ENCODE data around the gene CANX.
A peak's percentile ranks its signal among the peaks of the same experiment; 100 is the strongest.

Gene CANX

DNA sequence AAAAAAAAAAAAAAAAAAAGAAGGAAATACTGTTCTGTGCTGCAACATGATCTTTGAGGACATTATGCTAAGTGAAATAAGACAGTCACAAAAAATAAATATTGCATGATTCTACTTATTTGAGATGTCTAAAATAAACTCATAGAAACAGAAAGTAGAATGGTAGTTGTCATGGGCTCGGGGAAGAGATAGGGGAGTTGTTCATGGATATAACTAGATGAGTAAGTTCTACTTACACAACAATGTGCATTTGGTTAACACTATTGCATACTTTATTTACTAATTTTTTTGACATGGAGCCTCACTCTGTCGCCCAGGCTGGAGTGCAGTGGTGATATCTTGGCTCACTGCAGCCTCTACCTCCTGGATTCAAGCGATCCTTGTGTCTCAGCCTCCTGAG is 49.0 kb downstream of the CANX start:
- H3K27ac ChIP-seq, result no peak overlapping the region
- DNase-seq (ENCODE audit: low read depth, low spot score), result no peak

DNA sequence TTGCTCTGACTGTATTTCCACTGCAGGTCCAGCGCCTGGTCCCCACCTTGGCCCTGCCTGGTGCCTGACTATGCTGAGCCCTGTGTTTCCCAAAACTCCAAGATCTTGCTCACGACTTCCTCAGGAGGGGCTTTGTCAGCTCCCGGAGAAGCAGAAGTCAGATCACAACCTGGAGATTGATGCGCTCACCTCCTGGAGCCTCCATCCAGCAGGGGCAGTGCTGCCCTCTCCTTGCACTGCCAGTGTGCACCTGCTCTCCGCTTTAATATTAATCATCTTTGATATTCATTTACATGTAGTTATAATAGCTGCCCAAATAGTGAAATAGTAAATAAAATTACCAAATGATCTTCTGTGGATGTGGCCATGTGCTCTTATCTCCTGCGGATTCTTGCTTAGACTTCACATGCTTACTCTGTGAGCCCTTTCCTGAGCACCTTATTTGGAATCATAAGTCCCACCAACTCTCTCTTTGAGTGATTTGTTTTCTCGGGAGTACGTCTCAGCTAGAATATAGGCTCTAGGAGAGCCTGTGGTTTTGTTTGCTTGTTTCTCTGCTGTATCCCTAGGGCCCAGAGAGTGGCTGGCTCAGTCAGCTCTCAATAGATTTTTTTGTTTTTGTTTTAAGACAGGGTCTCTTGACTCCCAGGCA is 51.2 kb downstream of the CANX start:
- no peak overlapping the region for H3K27ac ChIP-seq
- DNase-seq (ENCODE audit: low read depth, low spot score), result no peak

DNA sequence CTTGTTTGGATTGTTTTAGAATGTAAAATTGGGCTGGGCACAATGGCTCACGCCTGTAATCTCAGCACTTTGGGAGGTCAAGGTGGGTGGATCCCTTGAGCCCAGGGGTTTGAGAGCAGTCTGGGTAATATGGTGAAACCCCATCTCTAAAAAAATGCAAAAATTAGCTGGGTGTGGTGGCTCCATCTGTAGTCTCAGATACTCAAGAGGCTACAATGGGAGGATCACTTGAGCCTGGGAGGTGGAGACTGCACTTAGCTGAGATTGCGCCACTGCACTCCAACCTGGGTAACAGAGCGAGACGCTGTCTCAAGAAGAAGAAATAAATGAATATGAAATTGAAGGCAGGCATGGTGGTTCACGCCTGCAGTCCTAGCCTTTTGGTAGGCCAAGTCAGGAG is 55.2 kb downstream of the CANX start:
- H3K27ac ChIP-seq, result no peak overlapping the region
- no peak for DNase-seq (ENCODE audit: low read depth, low spot score)

DNA sequence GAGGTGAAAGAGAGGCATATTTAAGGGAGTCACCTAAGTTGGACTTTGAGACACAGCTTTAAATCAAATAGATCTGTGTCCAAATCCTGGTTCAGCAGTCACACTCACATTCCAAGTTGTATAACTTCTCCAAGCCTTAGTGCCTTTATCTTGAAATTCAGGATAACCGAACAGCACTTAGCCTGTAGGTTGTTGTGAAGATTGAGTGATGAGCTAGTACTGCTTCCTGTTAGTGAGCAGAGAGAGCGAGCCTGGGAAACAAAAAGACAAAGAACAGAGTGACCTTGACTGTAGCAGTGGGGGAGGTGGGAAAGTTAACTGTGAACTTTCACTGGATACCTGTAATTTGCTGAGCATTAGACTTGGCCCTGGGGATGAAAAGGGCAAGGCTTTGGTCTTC is 56.3 kb downstream of the CANX start:
- H3K27ac ChIP-seq, result no peak overlapping the region
- no peak for DNase-seq (ENCODE audit: low read depth, low spot score)

DNA sequence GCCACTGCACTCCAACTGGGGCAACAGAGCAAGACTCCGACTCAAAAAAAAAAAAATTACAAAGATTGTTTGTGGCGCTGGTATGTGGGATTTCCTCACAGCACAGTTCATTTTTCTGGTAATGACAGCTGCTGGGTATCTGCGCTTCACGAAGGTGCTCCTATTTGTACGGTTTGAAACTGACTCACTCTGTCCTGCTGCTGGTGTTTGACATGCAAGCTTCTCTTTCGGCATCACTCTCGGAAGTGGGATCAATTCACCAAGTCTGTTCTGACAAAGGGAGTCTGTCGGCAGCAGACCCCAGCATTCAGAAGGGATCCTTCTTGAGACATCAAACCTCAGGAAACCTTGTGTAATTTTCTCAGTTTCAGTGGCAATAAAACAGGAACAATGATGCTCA is 60.2 kb downstream of the CANX start:
- no peak for DNase-seq (ENCODE audit: low read depth, low spot score)

DNA sequence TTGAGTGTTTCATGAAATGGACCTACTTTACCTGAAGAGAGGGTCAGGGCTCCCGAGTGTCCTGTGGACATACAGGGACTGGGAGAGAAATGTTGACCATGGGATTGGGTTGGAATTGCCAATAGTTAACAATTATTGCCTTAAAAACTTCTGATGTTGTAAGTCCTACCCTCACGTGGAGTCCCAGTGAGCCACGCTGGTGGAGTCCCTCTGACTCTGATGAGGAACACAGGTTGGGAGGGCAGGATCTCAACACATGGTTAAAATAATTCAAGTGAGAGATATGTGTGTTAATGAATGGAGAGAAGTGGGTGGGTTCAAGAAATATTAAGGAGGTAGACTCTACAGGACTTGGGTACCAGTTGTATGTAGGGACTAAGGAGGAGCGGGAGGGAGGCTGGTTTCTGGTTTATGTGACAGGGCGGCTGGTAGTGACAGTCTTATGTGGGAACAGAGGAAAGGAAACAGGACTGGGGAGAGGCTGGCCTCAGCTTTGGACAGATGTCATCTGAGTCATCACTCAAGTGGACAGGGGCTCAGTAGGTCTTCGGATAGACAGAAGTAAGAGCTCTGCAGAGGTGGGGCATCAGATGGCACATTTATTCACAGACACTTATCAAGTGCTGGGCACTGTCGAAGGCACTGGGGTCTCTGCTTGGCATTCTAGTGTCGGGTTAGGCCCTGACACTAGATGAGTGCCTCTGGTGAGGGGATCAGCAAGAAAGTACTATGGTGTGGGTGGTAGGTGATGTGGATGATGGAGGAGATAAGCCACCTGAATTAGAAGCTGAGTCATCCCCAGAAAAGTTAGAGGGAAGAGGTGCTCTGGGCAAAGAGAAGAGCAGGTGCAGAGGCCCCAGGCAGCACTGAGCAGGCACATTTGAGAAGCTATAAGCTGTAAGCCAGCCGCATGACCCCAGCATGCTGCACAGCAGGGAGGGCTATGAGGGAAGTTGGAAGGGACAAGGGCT is 61.1 kb downstream of the CANX start:
- no peak for DNase-seq (ENCODE audit: low read depth, low spot score)
- no peak overlapping the region for H3K27ac ChIP-seq

More for the DNA sequence above, 60.2 kb downstream of the CANX start:
- H3K27ac ChIP-seq, result no peak overlapping the region

DNA sequence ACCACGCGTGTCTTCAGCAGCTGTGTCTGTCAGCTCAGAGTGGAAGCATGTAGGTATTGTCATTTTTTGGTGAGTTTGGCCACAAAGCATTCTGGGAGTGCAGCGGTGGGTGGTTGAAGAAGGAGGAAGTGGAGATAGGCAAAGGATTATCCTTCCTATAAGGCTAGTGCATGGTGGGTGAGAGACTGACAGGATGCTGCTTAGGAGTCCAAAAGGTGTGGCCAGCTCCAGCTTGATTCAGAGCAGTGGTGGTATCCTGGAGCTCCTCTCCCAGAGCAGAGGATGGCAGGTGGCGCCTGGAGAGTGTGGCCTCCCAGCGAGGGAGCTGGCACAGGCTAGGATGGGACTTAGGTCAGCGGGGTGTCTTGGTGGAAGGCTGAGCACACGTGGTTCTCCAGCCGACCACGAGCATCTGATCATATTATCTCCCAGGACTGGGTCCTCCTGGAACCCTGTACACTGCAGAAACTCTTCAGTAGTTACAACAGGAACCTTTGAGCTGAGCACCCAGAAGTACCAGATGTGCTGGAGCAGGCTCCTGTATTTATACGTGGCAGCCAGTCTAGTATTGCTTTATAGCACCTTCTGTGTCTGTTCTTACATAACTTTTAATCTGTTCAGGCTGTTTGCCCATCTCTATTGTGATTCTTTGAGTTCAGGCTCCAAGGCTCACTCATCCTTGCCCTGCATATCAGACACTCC is 63.5 kb downstream of the CANX start:
- peak overlapping the region; percentile 54 for H3K27ac ChIP-seq
- DNase-seq (ENCODE audit: low read depth, low spot score), result no peak

DNA sequence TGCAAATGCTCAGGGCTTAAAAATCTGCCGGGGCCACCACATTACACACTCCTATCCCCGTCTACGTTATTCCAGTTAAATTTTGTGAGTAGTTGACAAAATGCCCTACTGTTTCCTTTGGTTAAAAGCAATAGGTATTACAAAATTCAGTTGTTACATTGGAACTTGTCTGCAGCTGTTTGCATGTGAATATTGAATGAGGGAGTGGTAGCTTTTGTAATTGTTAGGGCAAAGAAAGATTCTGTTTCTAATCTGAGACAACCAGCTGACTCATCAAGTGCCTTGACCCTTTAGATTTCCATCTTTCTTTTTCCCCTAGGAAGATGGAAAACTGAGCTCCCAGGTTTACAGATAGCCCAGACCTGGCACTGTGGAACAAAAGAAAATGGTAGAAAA is 64.0 kb downstream of the CANX start:
- peak overlapping the region; percentile 54 for H3K27ac ChIP-seq
- DNase-seq (ENCODE audit: low read depth, low spot score), result no peak

DNA sequence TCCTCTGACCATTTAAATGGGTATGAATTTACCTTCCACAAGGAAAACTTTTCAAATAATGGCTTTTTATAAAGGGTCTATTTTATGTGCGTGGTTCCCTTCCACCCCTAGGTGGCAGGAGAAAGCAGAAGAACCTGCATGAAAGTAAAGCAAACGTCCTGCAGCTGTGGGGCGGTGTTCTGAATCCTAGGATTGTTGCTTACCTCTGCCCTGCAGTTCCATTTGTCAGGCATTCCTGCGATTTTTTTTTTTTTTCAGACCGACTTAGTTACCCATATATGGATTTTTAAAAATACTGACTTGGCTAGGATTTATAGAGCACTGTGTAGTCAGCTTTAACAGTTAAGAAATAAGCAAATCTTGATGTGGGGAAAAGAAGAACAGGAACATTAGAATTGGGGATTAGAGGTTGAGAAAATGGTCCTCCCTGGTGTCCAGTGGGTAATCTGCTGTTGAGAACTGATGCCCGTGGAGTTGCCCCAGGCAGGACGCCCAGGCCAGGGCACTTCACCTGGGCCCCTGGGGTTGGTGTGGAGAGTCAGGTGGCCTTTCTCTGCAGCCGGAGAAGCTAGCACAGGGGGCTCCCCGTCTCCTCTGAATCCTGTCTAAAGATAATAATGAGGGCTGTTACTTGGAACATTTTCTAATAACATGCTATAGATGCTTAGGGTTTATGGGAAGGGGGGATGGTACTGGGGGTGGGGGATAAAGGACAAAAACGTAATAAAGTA is 64.6 kb downstream of the CANX start:
- H3K27ac ChIP-seq, result peak overlapping the region; percentile 54

DNA sequence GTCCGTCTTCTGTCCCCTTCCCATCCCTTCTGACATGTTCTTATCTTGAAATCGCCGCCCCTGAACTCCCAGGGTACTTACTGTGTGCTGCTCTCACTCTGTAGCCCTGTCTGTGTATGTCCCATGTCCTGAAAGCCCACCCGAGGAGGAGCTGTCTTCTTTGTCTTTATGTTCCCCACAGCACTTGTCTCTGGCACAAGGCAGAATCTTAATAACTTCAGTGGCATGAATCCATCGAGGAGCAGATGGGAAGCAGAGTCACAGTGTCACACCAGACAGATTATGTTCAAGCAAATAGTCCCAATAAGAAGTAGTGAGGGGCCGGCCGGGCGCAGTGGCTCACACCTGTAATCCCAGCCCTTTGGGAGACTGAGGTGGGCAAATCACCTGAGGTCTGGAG is 65.3 kb downstream of the CANX start:
- H3K27ac ChIP-seq, result peak overlapping the region; percentile 74
- DNase-seq (ENCODE audit: low read depth, low spot score), result no peak

More for the DNA sequence above, 64.6 kb downstream of the CANX start:
- DNase-seq (ENCODE audit: low read depth, low spot score), result peak; percentile 14

DNA sequence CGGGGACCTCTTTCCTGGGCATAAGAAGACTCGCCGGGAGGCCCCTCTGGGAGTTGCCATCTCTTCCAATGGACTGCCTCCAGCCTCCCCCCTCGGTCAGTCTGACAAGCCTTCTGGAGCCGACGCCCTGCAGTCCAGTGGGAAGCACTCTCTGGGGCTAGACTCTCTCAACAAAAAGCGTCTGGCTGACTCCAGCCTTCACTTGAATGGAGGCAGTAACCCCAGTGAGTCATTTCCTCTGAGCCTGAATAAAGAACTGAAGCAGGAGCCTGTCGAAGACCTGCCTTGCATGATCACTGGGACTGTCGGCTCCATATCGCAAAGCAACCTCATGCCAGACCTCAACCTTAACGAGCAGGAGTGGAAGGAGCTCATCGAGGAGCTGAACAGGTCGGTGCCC is 66.6 kb downstream of the CANX start:
- H3K27ac ChIP-seq, result peak overlapping the region; percentile 74
- DNase-seq (ENCODE audit: low read depth, low spot score), result peak; percentile 36

DNA sequence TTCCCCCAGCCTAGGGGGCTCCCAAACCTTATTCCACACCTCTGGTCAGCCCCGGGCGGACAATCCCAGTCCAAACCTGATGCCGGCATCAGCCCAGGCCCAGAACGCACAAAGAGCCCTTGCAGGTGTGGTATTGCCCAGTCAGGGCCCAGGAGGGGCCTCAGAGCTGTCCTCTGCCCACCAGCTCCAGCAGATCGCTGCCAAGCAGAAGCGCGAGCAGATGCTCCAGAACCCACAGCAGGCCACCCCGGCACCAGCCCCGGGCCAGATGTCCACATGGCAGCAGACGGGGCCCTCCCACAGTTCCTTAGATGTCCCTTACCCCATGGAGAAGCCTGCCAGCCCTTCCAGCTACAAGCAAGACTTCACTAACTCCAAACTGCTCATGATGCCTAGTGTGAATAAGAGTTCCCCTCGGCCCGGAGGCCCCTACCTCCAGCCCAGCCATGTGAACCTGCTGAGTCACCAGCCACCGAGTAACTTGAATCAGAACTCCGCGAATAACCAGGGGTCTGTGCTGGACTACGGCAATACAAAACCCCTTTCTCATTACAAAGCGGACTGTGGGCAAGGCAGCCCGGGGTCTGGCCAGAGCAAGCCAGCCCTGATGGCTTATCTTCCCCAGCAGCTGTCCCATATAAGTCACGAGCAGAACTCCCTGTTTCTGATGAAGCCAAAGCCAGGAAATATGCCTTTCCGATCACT is 67.4 kb downstream of the CANX start:
- H3K27ac ChIP-seq, result peak overlapping the region; percentile 74
- DNase-seq (ENCODE audit: low read depth, low spot score), result no peak

DNA sequence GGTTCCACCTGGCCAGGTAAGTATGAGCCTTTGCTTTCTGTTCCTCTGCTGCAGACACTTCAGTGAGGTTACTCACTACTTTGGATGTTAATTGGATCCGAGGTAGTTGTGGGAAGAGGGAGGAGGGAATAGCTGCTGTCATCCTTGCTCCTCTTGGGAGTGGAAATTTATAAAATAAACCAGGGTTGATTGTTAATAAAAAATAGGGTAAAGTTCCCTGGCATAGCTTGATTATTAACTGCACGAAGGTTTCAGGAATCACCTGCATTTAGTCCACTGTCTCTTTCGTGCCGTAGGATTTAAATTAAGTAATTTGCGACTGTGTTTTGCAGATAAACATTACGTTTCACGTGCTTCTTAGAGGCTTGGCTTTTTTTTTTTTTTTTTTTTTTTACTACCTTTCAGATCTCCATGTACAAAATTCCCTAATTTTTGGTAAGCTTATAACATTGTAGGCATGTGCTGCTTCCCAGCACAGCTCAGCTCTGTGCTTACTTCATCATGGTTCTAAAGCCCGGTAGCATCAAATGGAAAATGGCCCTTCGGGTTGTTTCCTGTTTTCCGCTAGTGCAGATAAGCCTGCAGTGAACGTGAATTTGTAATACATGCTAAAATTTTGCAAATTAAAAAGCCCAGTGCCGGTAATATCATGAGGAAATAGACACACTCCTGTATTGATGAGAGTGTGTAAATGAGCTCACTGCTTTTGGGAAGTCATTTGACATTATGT is 68.1 kb downstream of the CANX start:
- no peak overlapping the region for H3K27ac ChIP-seq
- DNase-seq (ENCODE audit: low read depth, low spot score), result no peak

DNA sequence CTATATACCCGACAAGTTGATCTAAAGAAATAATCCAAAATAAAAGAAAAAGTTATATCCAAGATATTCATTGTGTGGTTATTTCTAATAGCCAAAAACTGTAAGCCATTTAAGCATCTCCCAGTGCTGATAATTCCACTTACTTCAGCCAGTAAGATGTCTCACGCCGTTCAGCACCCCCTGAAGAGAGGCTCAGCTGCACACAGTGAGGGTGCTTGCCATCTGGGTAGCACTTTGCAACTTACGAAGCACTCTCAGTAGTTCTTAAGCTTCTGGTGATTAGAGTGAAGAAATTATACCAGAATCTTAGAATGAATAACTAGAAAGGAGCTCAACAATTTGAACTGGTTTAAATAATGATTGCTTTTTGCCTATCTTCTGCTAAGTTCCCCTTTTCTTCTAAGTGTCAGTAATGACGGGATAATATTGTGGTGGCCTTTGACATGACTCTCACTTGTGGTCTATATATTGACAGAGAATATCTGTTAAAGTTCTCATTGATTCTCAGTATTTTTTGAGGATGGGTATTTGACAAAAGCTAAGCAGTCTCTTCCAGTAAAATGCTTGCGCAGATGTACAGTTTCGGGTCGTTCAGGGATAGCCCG is 68.8 kb downstream of the CANX start:
- no peak for DNase-seq (ENCODE audit: low read depth, low spot score)
- H3K27ac ChIP-seq, result no peak overlapping the region

DNA sequence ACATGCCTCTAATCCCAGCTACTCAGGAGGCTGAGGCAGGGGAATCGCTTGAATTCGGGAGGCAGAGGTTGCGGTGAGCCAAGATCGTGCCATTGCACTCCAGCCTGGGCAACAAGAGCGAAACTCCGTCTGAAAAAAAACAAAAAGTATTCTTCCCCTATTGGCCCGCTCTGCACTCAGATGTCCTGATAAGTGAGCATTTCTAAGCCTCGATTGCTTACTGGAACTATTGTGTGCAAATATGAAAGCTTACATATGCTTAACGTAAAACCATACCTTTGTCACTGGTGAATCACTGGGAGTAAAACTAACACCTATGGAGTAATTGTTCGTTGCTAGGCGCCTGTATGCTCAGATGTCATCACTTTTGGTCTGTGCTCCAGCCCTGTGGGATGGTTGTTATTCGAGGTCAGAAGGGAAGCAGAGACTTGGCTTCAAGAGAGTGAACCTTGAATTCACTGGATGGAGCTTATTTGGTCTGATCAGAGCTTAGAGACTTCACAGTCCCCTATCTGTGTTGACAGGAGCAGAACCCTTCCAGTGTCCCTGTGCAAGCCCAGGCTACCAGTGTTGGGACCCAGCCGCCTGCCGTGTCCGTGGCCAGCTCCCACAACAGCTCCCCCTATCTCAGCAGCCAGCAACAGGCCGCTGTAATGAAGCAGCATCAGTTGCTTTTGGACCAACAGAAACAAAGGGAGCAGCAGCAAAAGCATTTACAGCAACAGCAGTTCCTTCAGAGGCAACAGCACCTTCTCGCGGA is 69.7 kb downstream of the CANX start:
- DNase-seq (ENCODE audit: low read depth, low spot score), result no peak
- H3K27ac ChIP-seq, result no peak overlapping the region

DNA sequence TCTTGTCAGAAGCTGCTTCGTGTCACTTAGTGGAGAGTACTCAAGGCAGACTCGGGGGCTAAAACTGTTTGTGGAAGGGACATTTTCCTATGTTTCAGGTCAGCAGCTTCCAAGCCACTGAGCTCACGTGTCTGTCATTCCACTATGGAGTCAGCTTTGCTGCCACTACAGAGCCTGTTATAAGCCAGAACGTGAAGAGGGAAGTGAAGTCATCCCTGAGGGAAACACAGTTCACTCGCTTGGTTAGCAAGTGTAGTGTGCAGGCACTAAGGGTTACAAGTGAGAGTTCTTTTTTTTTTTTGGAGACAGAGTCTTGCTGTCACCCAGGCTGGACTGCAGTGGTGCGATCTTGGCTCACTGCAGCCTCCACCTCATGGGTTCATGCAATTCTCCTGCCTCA is 70.5 kb downstream of the CANX start:
- no peak for DNase-seq (ENCODE audit: low read depth, low spot score)
- no peak overlapping the region for H3K27ac ChIP-seq

DNA sequence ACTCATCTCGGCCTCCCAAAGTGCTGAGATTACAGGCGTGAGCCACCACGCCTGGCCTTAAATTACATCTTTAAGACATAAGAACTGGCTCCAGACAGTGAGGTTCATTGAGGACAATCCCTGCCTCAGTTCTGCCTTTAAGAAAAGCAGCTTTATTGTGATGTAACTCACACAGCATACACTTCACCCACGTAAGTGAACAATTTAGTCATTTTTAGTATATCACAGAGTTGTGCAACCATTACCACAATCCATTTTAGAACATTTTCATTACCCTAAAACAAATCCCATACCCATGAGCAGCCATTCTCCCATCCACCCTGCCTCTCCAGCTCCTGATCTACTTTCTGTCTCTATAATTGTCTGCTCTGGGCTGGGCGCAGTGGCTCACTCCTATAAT is 71.0 kb downstream of the CANX start:
- H3K27ac ChIP-seq, result no peak overlapping the region
- DNase-seq (ENCODE audit: low read depth, low spot score), result no peak

DNA sequence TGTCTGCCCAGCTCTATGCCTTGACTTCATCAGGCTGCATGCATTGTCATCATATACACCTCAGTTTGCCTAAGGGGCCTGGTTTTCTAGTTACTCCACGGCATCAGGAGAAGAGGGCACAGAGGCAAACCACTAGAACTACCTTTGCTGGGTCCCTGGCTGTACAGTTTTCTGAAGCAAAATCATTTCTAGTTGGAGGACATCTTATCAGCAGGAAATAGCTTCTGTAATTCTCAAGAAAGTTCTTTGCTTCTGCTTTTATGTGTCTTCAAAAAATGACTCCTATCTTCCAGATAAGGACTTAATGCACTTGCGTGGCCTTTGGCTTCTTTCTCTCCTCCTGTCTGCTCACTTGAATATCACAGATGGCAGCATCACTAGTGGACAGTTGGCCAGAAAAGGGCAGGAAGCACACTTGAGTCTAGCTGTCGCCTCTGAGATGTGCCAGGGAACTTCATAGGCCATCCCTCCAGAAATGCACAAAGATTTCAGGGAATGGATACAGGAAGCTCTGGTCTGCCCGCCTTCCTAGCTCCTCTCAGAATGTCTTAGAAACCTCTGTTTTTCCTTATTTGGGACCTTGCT is 72.6 kb downstream of the CANX start:
- no peak for DNase-seq (ENCODE audit: low read depth, low spot score)
- H3K27ac ChIP-seq, result no peak overlapping the region
